NCI-H446 (cell line): ENCODE data around the gene KCTD8.

Experiments used
- DNase-seq, 2 experiments: peaks; one replicate each; lab custom pipeline; 2025; lab: John Stamatoyannopoulos, UW

Gene KCTD8

DNA sequence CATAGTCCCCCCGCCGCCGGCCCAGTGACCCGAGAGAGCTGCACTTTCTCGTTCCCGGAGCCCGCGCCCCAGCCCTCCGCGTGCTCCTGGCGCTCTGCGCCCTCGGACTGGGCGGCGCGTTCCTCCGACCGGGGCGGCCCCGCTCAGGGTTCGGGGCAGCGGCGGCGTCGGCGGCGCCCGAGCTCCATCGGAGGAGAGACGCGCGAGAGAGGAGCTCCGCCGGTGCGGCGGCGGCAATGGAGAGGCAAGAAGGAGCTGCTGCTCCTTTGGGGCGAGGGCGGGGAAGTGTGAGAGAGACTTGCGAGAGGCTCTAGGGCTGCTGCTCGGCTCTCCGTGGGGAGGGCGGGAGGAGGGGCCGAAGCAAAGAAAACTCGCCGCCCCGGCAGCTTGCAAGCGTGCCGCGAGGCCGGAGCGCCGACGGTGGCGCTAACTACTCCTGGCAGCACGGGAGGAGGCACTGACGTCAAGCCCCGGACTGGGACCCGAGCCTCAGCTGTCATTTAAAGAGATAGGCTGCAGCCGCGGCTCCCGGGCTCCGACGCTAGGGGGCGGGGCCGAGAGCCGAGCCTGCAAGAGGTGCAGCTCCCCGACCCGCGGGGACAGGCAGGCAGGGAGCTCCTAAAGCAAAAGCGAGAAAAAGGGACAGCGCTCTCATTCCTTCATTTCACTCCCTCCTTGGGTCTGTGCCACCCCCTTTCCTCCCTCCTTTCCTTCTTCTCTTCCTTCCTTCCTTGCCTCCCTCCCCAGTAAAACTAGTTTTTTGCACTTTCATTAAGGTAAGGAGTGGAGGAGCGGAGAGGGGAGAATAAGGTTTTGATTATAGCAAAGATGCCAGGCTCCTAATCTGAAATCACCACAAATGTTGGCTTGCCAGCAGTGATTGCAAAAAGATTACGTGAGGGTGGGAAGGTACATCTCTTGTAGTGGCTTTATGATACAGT lies at the start of gene KCTD8:
Gene KCTD8, minus strand, starts transcription at position 289 of the 941 bp plus-strand sequence.
- DNase-seq = peak; percentile 89 to 95

DNA sequence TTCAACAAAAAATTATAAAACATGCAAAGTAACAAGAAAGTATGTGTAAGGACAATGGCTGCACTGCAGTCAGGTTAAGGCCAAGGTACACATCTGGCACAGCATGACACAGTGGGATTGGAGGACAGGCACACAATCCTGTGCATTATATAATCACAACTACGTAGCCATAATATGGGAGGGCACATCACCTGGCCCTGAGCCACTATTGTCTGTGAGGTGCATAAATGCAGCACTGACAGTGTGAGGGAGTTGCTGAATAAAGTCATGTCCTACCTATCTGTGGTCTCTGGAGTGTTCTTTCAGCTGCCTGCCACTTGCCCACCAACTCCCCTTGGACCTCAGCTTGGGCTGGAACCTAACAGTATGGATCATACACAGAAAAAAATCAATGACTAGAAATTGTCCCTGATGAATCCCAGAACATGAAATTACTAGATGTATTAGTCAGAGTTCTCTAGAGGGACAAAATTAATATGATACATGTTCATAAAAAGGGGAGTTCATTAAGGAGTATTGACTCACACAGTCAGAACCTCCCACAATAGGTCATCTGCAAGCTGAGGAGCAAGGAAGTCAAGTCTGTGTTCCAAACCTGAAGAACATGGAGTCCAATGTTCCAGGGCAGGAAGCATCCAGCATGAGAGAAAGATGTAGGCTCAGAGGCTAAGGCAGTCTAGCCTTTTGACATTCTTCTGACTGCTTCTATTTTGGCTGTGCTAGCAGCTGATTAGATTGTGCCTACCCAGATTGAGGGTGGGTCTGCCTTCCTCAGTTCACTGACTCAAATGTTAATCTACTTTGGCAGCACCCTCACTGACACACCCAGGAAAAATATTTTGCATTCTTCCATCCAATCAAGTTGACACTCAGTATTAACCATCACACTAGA lies 46.4 kb upstream of the KCTD8 start:
- DNase-seq = no peak

DNA sequence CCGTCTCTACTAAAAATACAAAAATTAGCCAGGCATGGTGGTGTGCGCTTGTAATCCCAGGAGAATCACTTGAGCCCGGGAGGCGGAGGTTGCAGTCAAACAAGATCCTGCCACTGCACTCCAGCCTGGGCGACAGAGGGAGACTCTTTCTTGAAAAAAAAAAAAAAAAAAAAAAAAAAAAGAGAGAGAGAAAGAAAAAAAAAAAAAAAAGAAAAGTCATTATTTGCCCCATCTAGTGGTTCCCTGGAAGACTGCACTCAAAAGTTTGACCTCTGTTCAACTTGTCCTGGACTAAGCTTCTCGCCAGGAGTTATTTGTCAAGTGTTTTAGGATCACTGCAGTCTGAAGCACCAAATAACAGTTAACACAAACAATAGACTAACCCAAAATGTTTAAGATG lies 45.3 kb upstream of the KCTD8 start:
- peak; percentile 1 to 26 for DNase-seq

DNA sequence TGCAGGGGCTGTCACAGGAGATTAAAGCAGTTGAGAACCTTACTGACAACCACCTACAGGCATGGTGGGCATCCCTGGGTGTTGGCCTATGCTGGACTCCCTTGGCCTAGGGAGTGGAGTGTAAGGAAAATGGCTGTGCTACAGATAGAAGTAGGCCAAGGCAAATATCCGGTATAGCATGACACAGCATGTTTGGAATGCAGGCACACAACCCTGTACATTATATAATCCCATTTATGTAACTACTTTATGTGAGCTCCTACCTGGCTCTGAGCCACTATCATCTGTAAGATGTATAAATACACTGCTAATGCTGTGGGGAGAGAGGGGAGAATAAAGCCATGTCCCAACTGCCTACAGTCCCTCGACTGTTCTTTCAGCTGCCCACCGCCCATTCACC lies 38.7 kb upstream of the KCTD8 start:
- DNase-seq = no peak

DNA sequence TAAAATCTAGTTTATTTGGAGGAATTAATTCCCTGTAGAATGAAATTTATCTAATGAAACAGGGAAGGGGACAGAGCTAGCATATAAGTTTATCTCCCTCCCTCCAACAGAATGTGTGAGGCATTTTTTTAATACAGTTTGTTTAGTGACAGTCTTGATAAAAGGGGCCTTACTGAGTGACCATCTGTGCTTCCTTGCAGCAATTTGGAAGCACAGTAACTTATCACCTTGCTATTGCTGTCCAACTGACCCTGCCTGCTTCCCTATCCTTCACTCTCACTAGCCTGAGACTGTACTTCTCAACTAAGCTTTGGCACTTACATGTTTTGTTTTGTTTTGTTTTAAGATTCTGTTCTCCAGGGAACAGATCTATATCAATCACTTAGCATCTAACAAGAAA lies 31.1 kb upstream of the KCTD8 start:
- no peak for DNase-seq

DNA sequence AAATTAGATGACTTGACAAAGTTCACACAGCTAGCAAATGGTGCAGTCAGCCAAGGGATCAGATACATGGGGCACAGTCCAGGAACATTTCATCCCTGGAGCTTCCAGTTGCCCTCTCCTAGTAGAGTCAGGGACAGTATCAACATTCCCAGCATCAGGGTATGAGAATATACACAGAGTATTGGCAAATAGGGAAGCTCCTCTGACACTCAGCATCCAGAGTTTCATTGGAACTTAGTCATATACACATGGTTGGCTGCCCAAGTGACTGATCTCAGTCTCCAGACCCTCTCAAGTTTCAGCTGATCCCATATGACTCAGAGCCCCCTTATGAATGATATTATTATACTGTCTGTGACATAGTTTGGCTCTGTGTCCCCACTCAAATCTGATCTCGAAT lies 13.7 kb upstream of the KCTD8 start:
- no peak for DNase-seq

DNA sequence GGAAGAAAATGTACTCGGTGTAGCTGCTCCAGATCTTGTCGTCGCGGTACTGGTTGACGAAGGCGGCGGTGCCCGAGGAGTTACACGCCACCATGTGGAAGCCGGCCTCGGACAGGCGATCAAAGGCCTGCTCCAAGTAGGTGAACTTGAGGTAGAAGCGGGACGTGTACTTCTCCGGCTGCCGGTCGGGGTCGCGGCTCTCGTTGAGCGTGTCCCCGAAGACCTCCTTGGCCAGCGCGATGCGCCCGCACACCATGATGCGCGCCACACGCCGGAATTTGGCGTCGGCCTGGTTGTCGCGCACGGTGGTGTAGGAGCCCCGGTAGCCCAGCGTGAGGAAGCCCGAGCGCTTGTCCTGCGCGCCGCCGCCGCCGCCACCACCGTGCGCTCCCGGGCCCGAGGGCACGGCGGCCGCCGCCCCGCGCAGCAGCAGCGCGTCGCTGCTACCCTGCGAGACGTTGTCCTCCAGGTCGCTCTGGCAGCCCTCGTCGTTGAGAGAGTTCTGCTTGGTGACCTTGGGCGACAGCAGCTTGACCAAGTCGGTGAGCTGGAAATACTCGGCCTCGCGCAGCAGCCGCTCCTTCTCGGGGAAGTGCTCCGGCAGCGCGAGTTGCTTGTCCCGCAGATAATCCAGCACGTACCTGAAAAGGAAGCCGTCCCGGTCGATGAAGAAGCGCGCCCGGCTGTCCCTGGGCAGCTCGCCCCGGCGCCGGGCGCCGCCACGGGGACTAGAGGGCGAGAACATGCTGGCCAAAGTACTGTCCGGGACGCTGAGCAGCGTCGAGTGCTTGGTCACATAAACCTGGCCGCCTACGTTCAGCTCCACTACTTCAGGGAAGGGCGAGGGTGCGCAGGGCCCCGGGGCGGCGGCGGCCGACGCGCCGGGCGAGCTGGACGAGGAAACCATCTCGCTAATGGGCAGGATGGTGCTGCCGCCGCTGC lies 775 bp downstream of the KCTD8 start:
- DNase-seq = peak; percentile 10 to 41

DNA sequence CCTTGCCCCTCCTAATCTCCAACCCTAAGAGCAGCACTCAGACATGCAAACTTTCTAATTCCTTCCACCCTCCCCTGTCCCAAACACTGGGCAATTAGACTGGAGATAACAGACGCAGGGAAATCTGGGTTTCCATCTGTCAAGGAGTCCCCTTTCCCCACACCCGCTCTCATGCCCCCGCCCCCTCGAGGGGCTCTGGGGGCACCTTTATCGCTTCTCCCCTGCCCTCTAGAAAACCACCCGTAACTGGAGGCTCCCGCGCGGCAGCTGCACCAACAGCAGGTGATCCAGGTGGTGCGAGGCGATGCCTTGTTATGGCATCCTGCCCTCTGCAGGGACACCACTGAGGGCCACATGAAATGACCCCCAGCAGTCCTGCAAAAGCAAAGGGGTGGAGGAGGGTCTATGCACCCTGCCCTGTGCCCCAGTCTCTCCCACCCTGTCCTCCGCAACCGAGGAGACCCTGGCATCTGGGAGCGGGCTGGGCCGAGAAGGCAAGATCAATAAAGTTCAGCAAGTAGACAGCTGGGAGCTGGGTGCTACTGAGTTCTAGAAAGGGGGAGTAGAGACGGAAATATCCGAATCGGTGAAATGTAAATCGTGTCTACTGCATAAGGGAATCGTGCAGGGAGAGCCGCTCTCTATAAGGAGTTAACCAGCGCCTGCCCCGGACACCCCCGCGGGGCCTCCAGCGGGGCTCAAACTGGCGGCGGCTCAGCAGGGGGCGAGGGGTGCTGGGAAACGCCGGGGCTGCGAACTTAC lies 1.6 kb downstream of the KCTD8 start:
- DNase-seq = peak in 1 of 2 experiments; percentile 41

DNA sequence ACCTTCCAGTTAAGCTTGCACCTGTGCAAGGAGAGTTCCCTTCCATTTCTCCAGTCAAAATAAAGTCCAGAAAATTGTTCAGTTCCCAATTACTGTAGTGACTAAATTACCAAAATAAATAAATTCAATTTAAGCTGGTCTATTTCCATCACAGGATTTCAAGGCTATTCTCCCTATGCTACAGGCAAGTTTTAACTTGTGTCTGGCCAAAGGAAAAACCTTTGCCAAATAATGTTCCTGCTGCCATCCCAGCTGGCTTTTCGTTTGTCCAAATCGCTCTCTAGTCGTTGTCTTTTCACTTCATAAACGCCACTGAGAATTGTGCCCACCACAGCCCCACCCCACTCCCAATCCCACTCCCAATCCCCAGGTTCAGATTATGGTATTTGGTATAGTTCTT lies 2.4 kb downstream of the KCTD8 start:
- DNase-seq = peak in 1 of 2 experiments; percentile 25

DNA sequence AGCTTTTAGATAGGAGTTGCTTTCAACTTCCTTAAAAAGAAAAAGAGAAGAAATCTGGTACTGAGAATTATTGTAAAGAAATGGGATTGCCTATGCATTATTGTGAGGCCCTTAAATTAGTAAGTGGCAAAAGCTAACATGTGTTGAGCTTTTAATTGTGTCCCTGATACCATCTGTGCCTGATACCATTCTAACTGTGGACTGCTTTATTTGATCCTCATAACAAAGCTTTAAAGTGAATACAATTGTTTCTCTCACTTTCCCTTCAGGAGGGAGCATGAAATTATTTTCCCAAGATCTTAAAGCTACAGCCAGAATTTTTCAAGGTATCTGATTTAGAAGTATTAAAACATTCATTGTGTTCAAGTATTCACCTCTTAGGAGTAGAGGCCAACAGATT lies 9.9 kb downstream of the KCTD8 start:
- no peak for DNase-seq

DNA sequence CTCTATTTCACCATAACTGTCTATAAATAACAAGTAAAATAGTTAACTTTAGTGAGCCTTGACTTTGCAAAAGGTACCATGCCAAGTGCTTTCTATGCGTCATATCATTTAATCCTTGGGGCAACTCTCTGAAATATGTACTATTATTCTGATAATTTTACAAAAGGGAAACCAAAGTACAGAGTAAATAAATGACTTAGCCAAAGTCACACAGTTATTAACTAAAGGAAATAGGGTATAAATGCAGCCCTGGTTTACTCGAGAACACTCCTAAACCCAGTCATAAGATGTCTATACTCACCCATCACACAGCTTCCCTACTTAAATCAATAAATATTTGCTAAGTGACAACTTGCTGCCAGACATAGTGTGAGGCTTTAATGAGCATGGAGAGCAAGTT lies 14.4 kb downstream of the KCTD8 start:
- DNase-seq = no peak

DNA sequence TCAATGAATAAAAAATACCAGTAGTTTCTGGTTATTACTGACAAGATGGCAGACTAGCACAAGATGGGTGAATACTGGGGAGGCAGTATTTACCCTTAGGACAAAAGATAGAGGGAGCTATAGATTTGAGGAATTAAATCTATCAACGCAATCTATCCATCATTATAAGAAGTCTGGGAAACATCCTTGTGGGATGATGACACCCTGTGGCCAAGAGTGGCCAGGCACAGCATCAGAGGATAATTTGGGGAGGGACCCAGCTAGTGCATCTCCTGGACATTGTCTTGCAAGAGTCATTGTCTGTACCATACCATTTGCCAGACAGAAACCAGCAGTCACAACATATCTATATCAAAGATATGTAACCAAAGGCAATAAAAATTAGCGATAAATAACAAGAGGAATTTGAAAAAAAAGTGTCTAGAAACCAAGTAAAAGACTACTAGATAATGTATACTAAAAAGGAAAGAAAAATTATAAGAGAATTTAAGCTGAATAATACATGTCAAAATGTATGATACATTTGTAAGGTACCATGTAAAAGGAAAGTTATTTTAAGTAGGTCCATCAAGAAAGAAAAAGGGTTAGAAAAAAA lies 22.9 kb downstream of the KCTD8 start:
- DNase-seq = peak in 1 of 2 experiments; percentile 44

DNA sequence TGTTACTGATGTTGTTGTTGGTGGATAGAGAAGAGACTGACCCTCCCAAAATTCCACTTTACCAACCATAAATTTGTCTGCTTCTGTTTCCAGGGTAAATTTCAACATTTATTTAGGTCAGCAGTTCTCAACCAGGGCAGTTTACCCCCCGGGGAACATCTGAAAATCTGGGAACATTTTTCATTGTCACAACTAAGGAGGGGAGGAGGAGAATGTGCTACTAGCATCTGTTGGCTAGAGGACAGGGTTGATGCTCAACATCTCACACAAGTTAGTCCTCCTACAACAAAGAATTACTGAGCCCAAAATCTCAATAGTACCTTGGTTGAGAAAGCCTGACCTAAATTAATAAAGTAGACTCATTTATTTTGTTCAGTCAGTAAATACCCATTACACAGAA lies 25.7 kb downstream of the KCTD8 start:
- DNase-seq = no peak

DNA sequence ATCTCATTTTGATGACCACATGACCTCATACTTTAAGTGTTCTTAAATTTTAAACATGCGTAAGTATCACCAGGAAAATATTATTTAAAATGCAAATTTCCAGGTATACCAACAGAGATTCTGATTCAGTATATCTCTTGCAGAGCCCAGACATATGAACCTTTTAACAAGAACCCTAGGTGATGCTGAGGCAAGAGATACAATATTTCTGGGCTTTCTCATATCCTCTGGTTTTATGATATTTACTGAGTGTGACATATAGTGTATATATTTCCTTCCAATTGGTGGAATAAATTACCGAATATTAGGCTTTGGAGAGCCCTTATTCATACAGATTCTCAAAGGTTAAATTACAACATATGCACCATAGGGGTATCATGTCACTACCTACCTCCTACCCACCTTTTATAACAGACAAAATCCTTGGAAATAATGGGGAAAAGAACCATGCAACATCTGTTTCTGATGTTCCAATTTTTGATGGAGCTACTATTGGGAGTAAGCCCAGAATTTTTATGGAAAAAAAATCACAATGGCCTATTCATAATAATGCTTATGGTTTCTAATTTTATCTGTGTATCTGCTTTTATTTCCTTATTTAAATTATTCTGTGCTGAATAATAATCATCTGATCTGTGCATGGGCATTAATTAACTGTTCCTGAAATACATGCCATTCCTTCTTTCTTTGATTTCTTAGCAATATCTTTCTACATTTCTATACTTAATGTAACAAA lies 27.1 kb downstream of the KCTD8 start:
- no peak for DNase-seq

DNA sequence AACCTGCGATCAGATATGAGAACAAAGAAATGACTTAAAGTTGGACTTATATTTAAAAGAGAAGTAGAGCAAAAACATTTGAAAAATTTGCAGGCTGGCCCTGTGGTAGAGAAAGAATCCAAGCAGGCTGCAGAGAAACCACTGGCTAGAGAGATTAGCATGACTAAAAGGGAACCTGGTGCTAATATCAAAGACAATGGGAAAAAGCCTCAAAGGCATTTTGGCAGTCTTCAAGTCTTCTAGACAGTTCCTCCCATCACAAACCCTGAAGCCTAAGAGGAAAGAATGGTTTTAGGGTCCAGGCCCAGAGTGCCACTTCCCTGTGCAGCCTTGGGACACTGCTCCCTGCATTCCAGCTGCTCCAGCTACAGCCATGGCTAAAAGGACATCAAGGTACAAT lies 33.4 kb downstream of the KCTD8 start:
- DNase-seq = no peak

DNA sequence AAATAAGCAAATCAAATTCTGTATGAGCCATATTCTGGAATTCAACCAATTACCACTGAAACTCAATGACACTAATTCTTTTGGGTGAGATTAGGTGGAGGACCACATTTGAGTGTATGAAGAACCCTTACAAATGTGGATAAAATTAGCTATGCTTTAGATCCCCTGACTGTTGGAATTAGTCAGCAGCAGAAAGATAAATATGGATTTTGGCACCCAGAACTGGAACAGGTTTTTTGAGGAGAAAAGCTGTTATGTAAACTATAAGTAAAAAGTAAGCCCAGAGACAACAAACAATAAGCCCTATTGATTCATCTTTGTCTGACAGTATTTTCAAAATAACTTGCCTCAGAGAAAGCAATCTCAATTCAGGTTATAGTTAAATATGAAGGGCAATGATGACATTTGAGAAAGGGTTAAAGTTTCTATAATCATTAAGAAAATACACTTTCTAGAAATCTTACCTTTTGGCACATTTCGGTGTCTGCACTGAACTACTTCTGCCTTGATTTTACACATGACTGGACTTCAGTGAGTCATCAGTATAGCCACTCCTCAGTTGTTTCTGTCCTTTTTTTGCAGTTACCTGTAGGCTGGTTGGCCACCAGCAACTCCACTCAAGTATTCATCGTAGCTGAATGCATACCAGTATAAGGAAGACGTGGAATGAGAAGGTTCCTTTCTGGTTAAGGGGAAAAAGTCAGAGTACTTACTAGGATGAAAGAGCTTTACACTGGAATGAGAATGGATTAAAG lies 80.0 kb downstream of the KCTD8 start:
- DNase-seq = no peak

DNA sequence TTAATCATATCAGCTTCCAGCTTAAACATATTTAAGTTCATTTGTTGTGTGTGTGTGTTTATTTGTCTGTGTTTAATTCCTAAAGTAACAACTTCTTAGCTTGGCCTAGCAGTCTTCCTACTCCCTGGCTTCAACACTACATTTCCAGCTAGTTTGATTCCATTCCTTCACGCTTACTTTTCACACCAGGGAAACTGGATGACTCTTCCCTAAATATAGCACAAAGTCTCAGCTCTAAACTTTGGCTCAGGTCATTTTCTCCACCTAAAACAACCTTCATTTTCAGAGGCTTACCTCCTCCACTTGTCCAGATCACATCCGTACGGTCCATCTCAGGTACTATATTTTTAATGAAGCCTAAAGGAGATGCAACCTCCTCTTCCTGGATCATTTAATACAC lies 94.4 kb downstream of the KCTD8 start:
- no peak for DNase-seq

DNA sequence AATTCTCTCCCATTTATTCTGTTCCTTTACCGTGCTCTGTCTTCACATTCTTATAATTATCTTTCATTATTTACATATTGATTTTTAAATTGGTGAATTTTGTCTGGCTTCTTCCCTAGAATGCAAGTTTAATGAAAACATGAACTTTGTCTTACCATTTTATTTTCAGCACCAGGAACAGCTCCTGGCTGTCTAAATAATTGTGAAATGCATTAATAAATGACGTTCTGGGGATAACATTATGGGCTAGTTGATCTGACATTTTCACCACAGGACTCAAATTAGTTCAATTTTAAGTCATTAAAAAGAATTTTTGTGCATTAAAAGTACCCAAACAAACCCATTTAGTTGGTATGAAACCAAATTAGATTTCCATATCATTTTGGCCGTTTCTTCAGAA lies 97.5 kb downstream of the KCTD8 start:
- DNase-seq = no peak

DNA sequence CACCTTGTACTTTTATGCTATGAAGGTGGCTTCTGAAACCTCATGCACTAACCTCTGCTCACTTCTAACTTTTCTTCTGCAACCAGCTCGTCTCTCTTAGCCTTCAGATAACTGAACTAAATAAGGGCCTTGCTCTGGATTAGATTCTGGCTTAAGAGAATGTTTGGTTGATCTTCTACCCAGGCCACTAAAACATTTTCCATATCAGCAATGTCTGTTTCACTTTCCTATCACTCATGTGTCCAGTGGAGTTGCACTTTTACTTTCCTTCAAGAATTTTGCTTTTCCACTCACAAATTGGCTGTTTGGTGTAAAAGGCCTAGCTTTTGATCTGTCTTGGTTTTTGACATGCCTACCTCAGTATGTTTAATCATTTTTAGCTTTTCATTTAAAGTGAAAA lies 105.8 kb downstream of the KCTD8 start:
- DNase-seq = no peak
